Medulla oblongata (tissue), 1 donor: Measurements from ENCODE around the gene SLC36A4.
"Not testable (repeated sequence)": the region's sequence is repeated elsewhere in the genome, so short reads cannot be mapped to it uniquely, and the experiment has no call there.

Experiments used
- DNase-seq: peaks from one replicate; pipeline ENCODE4 v3.0.0-alpha.2; 2015; ENCODE audit errors: extremely low spot score

Gene SLC36A4

GRCh38 chr11:93122535-93123235 lies 75.1 kb downstream of the SLC36A4 start:
- DNase-seq, result no peak

DNA sequence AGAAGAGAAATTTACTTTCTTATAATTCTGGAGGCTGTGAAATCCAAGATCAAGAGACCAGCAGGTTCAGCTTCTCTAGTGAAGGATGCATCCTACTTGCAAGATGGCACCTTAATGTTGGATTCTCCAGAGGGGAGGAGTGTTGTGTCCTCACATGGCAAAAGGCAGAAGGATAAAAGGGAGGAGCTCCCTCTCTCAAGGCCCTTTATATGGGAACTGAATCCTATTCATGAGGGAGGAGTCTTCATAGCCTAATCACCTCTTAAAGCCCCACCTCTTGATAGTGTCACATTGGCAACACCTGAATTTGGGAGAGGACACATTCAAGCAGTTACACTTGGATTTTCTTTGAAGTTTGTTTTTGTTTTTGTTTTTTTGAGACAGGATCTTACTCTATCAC lies 79.5 kb downstream of the SLC36A4 start:
- DNase-seq, result no peak

- no peak for DNase-seq
Observed at GRCh38 chr11:93117565-93117964, 80.2 kb downstream of the SLC36A4 start.

GRCh38 chr11:93116641-93117441 lies 81.0 kb downstream of the SLC36A4 start:
- DNase-seq, result no peak

- no peak for DNase-seq
Observed at GRCh38 chr11:93114304-93114703, 83.5 kb downstream of the SLC36A4 start.

DNA sequence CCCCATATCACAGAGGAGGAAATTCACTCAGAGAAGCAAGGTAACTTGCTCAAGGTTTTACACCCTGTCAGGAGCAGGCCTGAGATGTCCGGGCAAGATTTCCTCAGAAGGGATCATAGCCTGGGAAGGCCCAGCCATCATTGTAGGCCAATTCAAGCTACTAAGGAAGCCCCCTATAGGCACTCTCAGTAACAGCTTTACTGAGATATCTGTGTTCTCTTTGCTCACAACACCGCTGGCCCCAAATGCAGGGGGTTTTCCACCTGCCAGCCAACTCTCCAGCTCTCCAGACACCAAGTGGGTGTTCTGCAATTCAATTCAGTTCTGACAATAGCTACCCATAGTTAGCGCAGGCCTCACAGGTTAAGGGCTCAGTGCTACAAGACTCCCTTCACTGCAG lies 84.0 kb downstream of the SLC36A4 start:
- no peak for DNase-seq

DNA sequence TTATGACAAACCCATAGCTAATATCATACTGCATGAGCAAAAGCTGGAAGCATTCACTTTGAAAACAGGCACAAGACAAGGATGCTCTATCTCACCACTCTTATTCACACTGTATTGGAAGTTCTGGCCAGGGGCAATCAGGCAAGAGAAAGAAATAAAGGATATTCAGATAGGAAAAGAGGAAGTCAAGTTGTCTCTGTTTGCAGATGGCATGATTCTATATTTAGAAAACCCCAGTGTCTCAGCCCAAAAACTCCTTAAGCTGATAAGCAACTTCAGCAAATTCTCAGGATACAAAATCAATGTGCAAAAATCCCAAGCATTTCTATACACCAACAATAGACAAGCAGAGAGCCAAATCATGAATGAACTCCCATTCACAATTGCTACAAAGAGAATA lies 86.6 kb downstream of the SLC36A4 start:
- DNase-seq, result not testable (repeated sequence)

DNA sequence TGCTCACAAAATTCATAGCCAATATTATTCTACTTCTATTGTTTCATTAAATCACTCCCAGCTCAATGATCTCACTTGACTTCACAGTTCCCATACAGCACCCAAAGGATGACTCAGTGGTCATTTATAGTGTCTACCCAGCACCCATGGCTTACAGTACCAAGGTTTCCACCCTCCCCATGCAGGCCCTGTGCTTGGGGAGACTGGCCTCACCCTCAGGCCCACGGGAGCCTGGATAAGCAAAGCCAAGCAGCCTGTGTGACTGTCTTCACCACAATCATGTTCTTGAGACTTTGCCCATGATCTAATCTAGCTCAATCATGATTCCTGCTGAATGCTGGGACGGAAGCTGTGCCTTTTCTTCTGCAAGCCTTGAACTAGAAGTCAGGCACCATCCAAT lies 97.6 kb downstream of the SLC36A4 start:
- no peak for DNase-seq

DNA sequence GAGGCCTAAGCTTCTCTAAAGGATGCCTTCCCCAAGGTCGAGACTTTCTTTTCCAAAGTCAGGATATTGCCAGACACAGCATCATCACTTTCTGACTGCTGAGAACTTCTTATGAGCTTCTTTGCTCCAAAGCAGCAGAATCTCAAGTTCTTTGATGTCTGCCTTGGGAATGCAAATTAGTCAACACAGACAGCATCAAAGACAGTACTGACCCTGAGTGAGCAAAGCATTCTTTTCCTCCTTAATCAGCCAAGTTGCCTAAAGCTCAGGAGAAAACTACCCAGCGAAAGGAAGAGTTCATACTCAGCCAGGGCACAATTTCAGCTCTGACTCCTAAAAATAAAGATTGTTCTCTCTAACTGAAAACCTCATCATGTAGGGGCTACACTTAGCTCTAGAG lies 98.0 kb downstream of the SLC36A4 start:
- no peak for DNase-seq
